ENCODE measurements around the gene ZNF688. TPM values are rescaled to one million over a fixed set of nuclear protein-coding genes. Genes with fewer than 3 reads are reported as not detected.

ZNF688 gene
- total and polyA plus RNA-seq, 2 of the 13 experiments (the other 11 are each of a cell fraction or from before 2014, with no cell fraction given): 2.4 to 5.4 TPM

DNA sequence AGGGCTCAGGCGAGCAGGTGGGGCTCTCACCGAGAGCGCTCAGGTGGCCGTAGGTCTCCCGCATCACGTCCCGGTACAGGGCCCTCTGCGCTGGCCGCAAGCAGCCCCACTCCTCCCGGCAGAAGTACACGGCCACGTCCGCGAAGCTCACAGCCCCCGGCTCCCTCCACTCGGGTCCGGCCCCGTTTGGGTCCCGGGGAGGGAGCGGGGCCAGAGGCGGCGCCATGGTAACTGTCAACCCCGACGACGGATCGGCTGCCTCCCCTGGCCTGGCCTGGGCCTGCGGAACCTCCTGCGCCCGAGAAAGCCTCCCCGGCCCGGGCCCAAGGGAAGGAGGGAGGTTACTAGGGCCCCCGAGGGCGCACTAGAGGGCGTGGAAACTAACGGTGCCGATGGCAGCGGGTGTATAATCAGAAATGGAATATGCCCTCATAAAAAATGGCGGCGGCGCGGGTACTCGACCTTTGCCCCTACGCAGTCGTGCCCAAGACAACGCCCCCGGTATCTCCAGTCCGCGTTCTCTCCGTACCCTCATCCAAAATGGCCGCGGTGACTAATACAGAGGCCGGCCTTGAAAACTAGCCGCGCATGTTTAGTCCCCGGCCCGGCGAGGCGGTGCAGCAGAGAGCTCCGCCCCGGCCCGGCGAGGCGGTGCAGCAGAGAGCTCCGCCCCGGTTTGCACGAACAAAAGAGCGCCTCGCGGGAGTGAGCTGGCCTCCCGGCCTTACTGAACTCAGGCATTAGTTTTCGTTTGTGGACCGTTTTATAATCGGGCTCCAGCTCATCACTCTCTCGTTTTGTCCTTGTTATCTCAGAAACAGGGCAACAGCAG, 13.3 kb downstream of the ZNF688 start, which contains the start of gene ZNF764 (continued):
- TF ChIP-seq, protein P1, sequence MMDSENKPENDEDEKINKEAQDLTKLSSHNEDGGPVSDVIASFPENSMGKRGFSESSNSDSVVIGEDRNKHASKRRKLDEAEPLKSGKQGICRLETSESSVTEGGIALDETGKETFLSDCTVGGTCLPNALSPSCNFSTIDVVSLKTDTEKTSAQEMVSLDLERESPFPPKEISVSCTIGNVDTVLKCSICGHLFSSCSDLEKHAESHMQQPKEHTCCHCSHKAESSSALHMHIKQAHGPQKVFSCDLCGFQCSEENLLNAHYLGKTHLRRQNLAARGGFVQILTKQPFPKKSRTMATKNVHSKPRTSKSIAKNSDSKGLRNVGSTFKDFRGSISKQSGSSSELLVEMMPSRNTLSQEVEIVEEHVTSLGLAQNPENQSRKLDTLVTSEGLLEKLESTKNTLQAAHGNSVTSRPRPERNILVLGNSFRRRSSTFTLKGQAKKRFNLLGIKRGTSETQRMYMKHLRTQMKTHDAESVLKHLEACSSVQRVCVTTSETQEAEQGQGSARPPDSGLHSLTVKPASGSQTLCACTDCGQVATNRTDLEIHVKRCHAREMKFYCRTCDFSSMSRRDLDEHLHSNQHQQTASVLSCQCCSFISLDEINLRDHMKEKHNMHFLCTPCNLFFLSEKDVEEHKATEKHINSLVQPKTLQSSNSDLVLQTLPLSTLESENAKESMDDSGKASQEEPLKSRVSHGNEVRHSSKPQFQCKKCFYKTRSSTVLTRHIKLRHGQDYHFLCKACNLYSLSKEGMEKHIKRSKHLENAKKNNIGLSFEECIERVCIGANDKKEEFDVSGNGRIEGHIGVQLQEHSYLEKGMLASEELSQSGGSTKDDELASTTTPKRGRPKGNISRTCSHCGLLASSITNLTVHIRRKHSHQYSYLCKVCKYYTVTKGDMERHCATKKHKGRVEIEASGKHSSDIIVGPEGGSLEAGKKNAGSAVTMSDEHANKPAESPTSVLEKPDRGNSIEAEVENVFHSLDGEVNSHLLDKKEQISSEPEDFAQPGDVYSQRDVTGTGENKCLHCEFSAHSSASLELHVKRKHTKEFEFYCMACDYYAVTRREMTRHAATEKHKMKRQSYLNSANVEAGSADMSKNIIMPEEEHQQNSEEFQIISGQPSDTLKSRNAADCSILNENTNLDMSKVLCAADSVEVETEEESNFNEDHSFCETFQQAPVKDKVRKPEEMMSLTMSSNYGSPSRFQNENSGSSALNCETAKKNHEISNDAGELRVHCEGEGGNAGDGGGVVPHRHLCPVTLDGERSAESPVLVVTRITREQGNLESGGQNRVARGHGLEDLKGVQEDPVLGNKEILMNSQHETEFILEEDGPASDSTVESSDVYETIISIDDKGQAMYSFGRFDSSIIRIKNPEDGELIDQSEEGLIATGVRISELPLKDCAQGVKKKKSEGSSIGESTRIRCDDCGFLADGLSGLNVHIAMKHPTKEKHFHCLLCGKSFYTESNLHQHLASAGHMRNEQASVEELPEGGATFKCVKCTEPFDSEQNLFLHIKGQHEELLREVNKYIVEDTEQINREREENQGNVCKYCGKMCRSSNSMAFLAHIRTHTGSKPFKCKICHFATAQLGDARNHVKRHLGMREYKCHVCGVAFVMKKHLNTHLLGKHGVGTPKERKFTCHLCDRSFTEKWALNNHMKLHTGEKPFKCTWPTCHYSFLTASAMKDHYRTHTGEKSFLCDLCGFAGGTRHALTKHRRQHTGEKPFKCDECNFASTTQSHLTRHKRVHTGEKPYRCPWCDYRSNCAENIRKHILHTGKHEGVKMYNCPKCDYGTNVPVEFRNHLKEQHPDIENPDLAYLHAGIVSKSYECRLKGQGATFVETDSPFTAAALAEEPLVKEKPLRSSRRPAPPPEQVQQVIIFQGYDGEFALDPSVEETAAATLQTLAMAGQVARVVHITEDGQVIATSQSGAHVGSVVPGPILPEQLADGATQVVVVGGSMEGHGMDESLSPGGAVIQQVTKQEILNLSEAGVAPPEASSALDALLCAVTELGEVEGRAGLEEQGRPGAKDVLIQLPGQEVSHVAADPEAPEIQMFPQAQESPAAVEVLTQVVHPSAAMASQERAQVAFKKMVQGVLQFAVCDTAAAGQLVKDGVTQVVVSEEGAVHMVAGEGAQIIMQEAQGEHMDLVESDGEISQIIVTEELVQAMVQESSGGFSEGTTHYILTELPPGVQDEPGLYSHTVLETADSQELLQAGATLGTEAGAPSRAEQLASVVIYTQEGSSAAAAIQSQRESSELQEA (CRISPR knock-in tag; IDR thresholded peaks at IDR 0.05; ENCODE audit: not compliant biosample characterization): peak; percentile 57
- TF ChIP-seq, protein P2, sequence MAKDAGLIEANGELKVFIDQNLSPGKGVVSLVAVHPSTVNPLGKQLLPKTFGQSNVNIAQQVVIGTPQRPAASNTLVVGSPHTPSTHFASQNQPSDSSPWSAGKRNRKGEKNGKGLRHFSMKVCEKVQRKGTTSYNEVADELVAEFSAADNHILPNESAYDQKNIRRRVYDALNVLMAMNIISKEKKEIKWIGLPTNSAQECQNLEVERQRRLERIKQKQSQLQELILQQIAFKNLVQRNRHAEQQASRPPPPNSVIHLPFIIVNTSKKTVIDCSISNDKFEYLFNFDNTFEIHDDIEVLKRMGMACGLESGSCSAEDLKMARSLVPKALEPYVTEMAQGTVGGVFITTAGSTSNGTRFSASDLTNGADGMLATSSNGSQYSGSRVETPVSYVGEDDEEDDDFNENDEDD (CRISPR knock-in tag; IDR thresholded peaks at IDR 0.05; ENCODE audit: borderline replicate concordance): peak; percentile 40; the same call in 1 of the 2 replicates
- TF ChIP-seq FOXK2 (IDR thresholded peaks at IDR 0.05) (peak; percentile 72; the same call in 1 of the 2 replicates), KDM5B (CRISPR knock-in tag; IDR thresholded peaks at IDR 0.05; ENCODE audit: borderline replicate concordance) (peak; percentile 93), THYN1 (CRISPR knock-in tag; IDR thresholded peaks at IDR 0.05; ENCODE audit: borderline replicate concordance, low read depth) (no peak), EP300 (IDR thresholded peaks at IDR 0.05; ENCODE audit: low read depth in 2 of 2, low read length in 2 of 2) (peak in 1 of 2 experiments; percentile 38; a peak in 2 of 4 replicates), EP300 (CRISPR knock-in tag; IDR thresholded peaks at IDR 0.05; ENCODE audit: borderline replicate concordance) (no peak), PAF1 (CRISPR knock-in tag; IDR thresholded peaks at IDR 0.05) (no peak)
- TF ChIP-seq, protein P3, sequence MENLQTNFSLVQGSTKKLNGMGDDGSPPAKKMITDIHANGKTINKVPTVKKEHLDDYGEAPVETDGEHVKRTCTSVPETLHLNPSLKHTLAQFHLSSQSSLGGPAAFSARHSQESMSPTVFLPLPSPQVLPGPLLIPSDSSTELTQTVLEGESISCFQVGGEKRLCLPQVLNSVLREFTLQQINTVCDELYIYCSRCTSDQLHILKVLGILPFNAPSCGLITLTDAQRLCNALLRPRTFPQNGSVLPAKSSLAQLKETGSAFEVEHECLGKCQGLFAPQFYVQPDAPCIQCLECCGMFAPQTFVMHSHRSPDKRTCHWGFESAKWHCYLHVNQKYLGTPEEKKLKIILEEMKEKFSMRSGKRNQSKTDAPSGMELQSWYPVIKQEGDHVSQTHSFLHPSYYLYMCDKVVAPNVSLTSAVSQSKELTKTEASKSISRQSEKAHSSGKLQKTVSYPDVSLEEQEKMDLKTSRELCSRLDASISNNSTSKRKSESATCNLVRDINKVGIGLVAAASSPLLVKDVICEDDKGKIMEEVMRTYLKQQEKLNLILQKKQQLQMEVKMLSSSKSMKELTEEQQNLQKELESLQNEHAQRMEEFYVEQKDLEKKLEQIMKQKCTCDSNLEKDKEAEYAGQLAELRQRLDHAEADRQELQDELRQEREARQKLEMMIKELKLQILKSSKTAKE (CRISPR knock-in tag; IDR thresholded peaks at IDR 0.05; ENCODE audit: borderline replicate concordance): peak; percentile 65; the same call in 1 of the 2 replicates
- TF ChIP-seq, protein P4, sequence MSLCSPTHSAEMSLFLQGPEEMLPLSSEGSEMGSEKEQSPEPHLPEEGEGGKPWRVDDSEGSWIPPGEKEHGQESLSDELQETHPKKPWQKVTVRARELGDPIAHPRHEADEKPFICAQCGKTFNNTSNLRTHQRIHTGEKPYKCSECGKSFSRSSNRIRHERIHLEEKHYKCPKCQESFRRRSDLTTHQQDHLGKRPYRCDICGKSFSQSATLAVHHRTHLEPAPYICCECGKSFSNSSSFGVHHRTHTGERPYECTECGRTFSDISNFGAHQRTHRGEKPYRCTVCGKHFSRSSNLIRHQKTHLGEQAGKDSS (CRISPR knock-in tag; IDR thresholded peaks at IDR 0.05; ENCODE audit: borderline replicate concordance, low read depth): peak; percentile 62; the same call in 1 of the 2 replicates
- TF ChIP-seq, protein P5, sequence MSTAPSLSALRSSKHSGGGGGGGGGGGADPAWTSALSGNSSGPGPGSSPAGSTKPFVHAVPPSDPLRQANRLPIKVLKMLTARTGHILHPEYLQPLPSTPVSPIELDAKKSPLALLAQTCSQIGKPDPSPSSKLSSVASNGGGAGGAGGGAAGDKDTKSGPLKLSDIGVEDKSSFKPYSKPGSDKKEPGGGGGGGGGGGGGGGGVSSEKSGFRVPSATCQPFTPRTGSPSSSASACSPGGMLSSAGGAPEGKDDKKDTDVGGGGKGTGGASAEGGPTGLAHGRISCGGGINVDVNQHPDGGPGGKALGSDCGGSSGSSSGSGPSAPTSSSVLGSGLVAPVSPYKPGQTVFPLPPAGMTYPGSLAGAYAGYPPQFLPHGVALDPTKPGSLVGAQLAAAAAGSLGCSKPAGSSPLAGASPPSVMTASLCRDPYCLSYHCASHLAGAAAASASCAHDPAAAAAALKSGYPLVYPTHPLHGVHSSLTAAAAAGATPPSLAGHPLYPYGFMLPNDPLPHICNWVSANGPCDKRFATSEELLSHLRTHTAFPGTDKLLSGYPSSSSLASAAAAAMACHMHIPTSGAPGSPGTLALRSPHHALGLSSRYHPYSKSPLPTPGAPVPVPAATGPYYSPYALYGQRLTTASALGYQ (CRISPR knock-in tag; IDR thresholded peaks at IDR 0.05): peak; percentile 77; the same call in 1 of the 2 replicates
- TF ChIP-seq, protein P6, sequence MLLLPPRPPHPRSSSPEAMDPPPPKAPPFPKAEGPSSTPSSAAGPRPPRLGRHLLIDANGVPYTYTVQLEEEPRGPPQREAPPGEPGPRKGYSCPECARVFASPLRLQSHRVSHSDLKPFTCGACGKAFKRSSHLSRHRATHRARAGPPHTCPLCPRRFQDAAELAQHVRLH (CRISPR knock-in tag; IDR thresholded peaks at IDR 0.05; ENCODE audit: borderline replicate concordance, low read depth): peak; percentile 80; the same call in 1 of the 2 replicates

All from HepG2 (cell line).